ENCODE data around the gene DHX36.

Gene DHX36

GRCh38 chr3:154224366-154224765 lies 99.9 kb downstream of the DHX36 start:
- no peak for DNase-seq

- no peak for DNase-seq
Measured at GRCh38 chr3:154223519-154223918, 100.8 kb downstream of the DHX36 start.
